Neuronal stem cell (in vitro differentiated cells): ENCODE results near the gene MMS19. TPM values are rescaled to one million over a fixed set of nuclear protein-coding genes. Genes with fewer than 3 reads are reported as not detected.

ENCODE experiments used
- DNase-seq: peaks from one replicate; pipeline ENCODE4 v3.0.0-alpha.2; 2013; ENCODE audit warnings: low spot score
- H2AFZ ChIP-seq: one replicate; pipeline ENCODE4 v1.6.1; 2013; ENCODE audit warnings: mild to moderate bottlenecking, low read length, inconsistent platforms
- H2AK5ac ChIP-seq: 2 replicates; pipeline ENCODE4 v1.6.1; 2013; ENCODE audit warnings: low read depth, mild to moderate bottlenecking, inconsistent platforms, low read length, moderate library complexity, mixed read lengths
- H2BK120ac ChIP-seq: 2 replicates; pipeline ENCODE4 v1.6.1; 2013; ENCODE audit warnings: low read depth, mild to moderate bottlenecking, inconsistent platforms, low read length, moderate library complexity, mixed read lengths
- H2BK12ac ChIP-seq: one replicate; pipeline ENCODE4 v1.6.1; 2013; ENCODE audit warnings: low read length, inconsistent platforms
- H2BK15ac ChIP-seq: 2 replicates; pipeline ENCODE4 v1.6.1; 2013; ENCODE audit warnings: mild to moderate bottlenecking, low read length, inconsistent platforms, mixed read lengths
- H2BK5ac ChIP-seq: one replicate; pipeline ENCODE4 v1.6.1; 2013; ENCODE audit warnings: inconsistent platforms, mild to moderate bottlenecking, low read length, moderate library complexity
- H3K14ac ChIP-seq: one replicate; pipeline ENCODE4 v1.6.1; 2013; ENCODE audit warnings: low read length, inconsistent platforms
- H3K18ac ChIP-seq: 2 replicates; pipeline ENCODE4 v1.6.1; 2013; ENCODE audit warnings: low read length, inconsistent platforms
- H3K23ac ChIP-seq: 2 replicates; pipeline ENCODE4 v1.6.1; 2013; ENCODE audit warnings: low read depth, mild to moderate bottlenecking, mixed read lengths, low read length, inconsistent platforms; ENCODE audit not compliant: poor library complexity
- H3K27ac ChIP-seq: replicated peaks from 3 replicates; pipeline ENCODE4 v1.5.1; 2013; ENCODE audit warnings: low read length, inconsistent platforms
- H3K27me3 ChIP-seq, 3 experiments: 2 replicates each; pipeline ENCODE4 v1.6.1; 2013; ENCODE audit warnings: low read length in 3 of 3, mild to moderate bottlenecking in 2 of 3, inconsistent platforms in 1 of 3, low read depth in 1 of 3, mixed read lengths in 1 of 3, moderate library complexity in 1 of 3; ENCODE audit not compliant: control insufficient read depth in 3 of 3, insufficient read depth in 3 of 3
- H3K36me3 ChIP-seq, 2 donors: replicated peaks in 1 of 2; 2 replicates each; pipeline ENCODE4 v1.6.1; 2013; ENCODE audit warnings: low read length in 2 of 2; ENCODE audit not compliant: control insufficient read depth in 2 of 2, insufficient read depth in 2 of 2
- H3K4ac ChIP-seq: 2 replicates; pipeline ENCODE4 v1.6.1; 2013; ENCODE audit warnings: inconsistent platforms, mild to moderate bottlenecking, low read length, moderate library complexity
- H3K4me1 ChIP-seq, 2 donors: 1 replicate in 1 of 2; 2 replicates in 1 of 2; pipeline ENCODE4 v1.6.1; 2013; ENCODE audit warnings: low read length in 2 of 2, low read depth in 1 of 2; ENCODE audit not compliant: control insufficient read depth in 2 of 2, insufficient read depth in 1 of 2
- H3K4me2 ChIP-seq: one replicate; pipeline ENCODE4 v1.6.1; 2013; ENCODE audit warnings: mild to moderate bottlenecking, low read length, inconsistent platforms; ENCODE audit not compliant: insufficient read depth, poor library complexity, severe bottlenecking
- H3K4me3 ChIP-seq, 2 donors: 2 replicates each; pipeline ENCODE4 v1.5.1; 2013; ENCODE audit warnings: low read length in 2 of 2, mild to moderate bottlenecking in 2 of 2, inconsistent platforms in 1 of 2, moderate library complexity in 1 of 2
- H3K79me1 ChIP-seq: one replicate; pipeline ENCODE4 v1.6.1; 2013; ENCODE audit warnings: low read depth, mild to moderate bottlenecking, inconsistent platforms, low read length, moderate library complexity
- H3K9ac ChIP-seq: one replicate; pipeline ENCODE4 v1.6.1; 2013; ENCODE audit warnings: mild to moderate bottlenecking, low read depth, low read length, inconsistent platforms; ENCODE audit not compliant: poor library complexity
- H3K9me3 ChIP-seq, 2 donors: replicated peaks in 1 of 2; 2 replicates each; pipeline versions ENCODE3 to v1.6.1; 2013; ENCODE audit warnings: low read length in 2 of 2, mild to moderate bottlenecking in 2 of 2, inconsistent platforms in 1 of 2, low read depth in 1 of 2, mixed read lengths in 1 of 2, moderate library complexity in 1 of 2; ENCODE audit not compliant: control insufficient read depth in 2 of 2, insufficient read depth in 1 of 2
- H4K8ac ChIP-seq: one replicate; pipeline ENCODE4 v1.6.1; 2013; ENCODE audit warnings: low read depth, mild to moderate bottlenecking, inconsistent platforms, low read length, moderate library complexity
- H4K91ac ChIP-seq: one replicate; pipeline ENCODE4 v1.6.1; 2013; ENCODE audit warnings: low read length, low read depth, mild to moderate bottlenecking, inconsistent platforms; ENCODE audit not compliant: poor library complexity
- WGBS, 2 donors: extraction: QIAGEN DNeasy Blood & Tissue Kit; methylation state at CpG; one replicate each; pipeline ENCODE4 v1.1.7; 2013; ENCODE audit warnings: missing lambda C conversion rate in 2 of 2, mixed read lengths in 1 of 2; ENCODE audit not compliant: insufficient read length in 2 of 2, insufficient replicate concordance in 1 of 2; ENCODE audit errors: extremely low coverage in 2 of 2; 5-methylcytosine and 5-hydroxymethylcytosine counted together
- small RNA-seq: library from polyadenylated mRNA; stranded (forward); fragments of <200 nt; extraction: miRNeasy Mini kit (QIAGEN cat#:217004); gene quantifications from one replicate; pipeline ENCODE3, GENCODE V24; 2013; ENCODE audit not compliant: insufficient read depth

Gene MMS19

GRCh38 chr10:97412891-97413304, 85.3 kb downstream of the MMS19 start:
- Histone ChIP-seq H4K8ac (no peak overlapping the region), H3K4me1 (peaks cover 6 to 9% of the 10 kb centered on the region in 2 donors), H3K27me3 (no peaks in the 10 kb centered on the region), H3K4me3 (no peak overlapping the region), H3K9ac (no peak overlapping the region), H3K4me2 (no peak overlapping the region), H3K36me3 (no peaks in the 10 kb centered on the region), H4K91ac (no peak overlapping the region), H3K79me1 (no peaks in the 10 kb centered on the region), H3K18ac (peak overlapping the region; percentile 0), H3K23ac (no peak overlapping the region), H2BK12ac (no peak overlapping the region), H2AFZ (no peak overlapping the region), H2BK5ac (no peak overlapping the region), H3K14ac (no peak overlapping the region), H3K9me3 (no peaks in the 10 kb centered on the region), H2BK120ac (no peak overlapping the region), H2BK15ac (peak overlapping the region; percentile 35), H3K27ac (no peak overlapping the region), H3K4ac (no peak overlapping the region), H2AK5ac (peak overlapping the region; percentile 59)
- WGBS, 2 donors, result no CpG with 5 or more reads among the region's 10 CpGs
- no peak for DNase-seq

GRCh38 chr10:97411406-97411805, 86.8 kb downstream of the MMS19 start:
- Histone ChIP-seq H3K4me3 (no peak overlapping the region), H2AFZ (no peak overlapping the region), H2BK12ac (no peak overlapping the region), H2BK5ac (no peak overlapping the region), H3K9ac (no peak overlapping the region), H3K4ac (no peak overlapping the region), H3K23ac (no peak overlapping the region), H4K91ac (no peak overlapping the region), H3K4me2 (no peak overlapping the region), H3K27me3 (no peaks in the 10 kb centered on the region), H4K8ac (no peak overlapping the region), H3K79me1 (no peaks in the 10 kb centered on the region), H3K18ac (no peak overlapping the region), H2BK120ac (no peak overlapping the region), H2AK5ac (no peak overlapping the region), H2BK15ac (no peak overlapping the region), H3K4me1 (peaks cover 6 to 7% of the 10 kb centered on the region in 2 donors), H3K14ac (no peak overlapping the region), H3K27ac (no peak overlapping the region), H3K36me3 (no peaks in the 10 kb centered on the region), H3K9me3 (no peaks in the 10 kb centered on the region)
- DNase-seq, result no peak
- WGBS, 2 donors, result no CpG with 5 or more reads among the region's 4 CpGs

DNA sequence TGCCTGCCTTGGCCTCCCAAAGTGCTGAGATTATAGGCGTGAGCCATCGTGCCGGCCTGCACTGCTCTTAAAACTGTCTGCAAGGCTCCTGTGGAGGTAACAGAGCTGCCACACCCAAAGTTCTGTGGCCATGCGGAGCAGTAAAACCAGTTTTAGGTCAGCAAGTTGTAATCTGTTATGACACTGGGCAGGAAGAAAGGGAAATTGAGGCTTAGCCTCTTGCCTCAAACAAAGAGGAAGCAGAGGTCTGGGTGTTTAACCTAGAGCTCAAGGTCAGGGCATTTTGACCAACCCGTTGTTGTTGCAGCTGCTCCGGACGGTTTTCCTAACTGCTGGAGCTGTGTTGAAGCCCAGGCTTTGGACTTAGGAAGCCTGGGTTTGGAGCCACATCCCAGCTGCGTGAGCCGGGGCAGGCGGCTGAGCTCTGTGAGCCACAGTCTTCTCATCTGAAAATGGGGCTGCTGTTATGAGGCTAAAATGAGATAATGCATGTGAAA, 89.7 kb downstream of the MMS19 start:
- Histone ChIP-seq H3K79me1 (no peaks in the 10 kb centered on the region), H3K4me1 (peaks cover under 1 to 6% of the 10 kb centered on the region in 2 donors), H3K23ac (no peak overlapping the region), H2BK12ac (no peak overlapping the region), H3K14ac (no peak overlapping the region), H3K4me2 (no peak overlapping the region), H4K8ac (no peak overlapping the region), H3K27me3 (no peaks in the 10 kb centered on the region), H3K9me3 (no peaks in the 10 kb centered on the region), H4K91ac (no peak overlapping the region), H2AK5ac (no peak overlapping the region), H3K9ac (no peak overlapping the region), H2BK120ac (no peak overlapping the region), H3K18ac (no peak overlapping the region), H3K4ac (no peak overlapping the region), H3K36me3 (no peaks in the 10 kb centered on the region), H3K4me3 (no peak overlapping the region), H2BK15ac (no peak overlapping the region), H2AFZ (no peak overlapping the region), H2BK5ac (no peak overlapping the region), H3K27ac (no peak overlapping the region)
- no peak for DNase-seq
- WGBS, 2 donors, result no CpG with 5 or more reads among the region's 10 CpGs

Small RNAs within 50 kb of the gene (small RNA-seq; reads per million reads assigned to genes)
- gene RF00019, result not detected
